NCI-H345 (cell line): ENCODE measurements around the gene NCK2.

Experiments used
- DNase-seq: peaks from one replicate; lab custom pipeline; 2025; lab: John Stamatoyannopoulos, UW

Gene NCK2

DNA sequence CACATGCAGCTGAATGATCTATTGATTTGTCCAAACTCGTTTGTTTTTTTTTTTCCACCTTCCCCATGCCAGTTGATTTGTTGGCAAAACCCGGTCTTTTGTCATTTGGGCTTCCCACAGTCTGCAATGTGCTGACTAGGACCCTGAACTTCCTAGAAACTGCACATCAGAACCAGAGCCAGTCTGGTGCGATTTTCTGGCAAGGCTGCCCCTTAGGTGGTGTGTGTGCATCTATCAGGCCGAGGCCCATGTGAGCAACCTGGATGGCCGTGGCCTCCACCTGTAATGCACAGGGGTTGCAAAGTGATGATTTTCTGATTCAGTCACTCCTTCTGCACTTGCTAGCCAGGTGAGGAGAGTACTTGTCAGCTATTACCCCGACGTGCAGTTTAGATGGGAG, 47.8 kb downstream of the NCK2 start:
- DNase-seq = no peak

DNA sequence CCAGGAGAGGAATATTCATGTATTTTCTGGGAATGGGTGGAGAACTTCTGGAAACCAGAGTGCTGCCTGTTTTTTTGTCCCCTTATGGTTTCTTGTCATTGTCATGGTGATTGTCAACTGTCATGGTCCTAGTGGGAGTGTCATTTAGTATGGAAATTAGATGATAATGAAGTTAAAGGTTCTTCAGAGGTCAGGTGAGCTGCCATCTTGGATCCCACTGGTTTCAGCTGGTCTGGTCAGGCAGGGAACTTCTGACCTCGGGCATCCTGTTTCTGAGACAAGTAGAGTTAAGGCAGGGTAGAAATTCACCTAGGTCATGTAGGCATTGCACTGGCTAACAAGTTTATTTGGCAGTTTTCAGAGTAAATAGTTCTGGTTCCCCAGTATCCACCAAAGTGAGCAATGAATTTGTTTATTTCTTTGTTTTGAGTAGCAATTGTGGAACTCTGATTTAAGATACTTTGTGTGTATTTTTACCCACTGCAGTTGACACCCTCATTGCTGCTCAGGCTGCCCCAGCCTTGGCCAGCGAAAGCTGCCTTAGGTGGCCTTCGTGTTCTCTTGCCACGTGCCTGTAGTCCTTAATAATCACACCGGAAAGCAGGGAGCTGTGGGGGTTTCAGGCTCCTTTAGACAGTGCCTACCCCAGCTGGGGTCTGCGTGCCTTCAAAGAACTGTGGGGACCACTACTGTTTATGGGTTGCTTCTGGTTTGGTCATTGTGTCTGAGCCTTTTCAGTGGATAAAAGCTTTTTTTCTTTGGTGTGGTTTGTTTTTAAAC, 48.7 kb downstream of the NCK2 start:
- DNase-seq = no peak

DNA sequence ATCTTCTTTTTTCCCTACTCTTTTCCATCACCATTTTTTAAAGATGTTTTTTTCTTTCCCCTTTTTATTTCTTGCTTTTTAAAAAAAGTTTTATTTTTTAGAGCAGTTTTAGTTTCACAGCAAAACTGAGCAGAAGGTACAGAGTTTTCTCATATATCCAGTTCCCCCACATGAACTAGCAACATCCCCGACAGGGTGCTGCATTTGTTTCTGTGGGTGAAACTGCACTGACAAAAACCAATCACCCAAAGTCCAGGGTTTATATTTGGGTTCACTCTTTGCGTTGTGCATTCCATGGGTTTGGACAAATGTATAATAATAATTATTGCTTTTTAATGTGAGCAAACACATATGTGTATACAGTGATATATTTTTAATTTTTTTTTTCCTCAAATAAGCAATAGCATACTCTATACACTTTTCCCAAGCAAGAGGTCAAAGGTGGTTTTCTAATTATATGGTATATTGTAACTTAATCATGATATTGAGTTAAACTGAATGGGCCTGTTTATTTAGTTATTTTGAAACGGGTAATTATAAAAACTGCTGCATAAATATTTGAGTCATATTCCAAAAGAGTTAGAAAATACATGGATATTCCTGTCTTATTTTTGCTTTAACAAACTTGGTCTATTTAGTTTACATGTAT, 50.3 kb downstream of the NCK2 start:
- no peak for DNase-seq

DNA sequence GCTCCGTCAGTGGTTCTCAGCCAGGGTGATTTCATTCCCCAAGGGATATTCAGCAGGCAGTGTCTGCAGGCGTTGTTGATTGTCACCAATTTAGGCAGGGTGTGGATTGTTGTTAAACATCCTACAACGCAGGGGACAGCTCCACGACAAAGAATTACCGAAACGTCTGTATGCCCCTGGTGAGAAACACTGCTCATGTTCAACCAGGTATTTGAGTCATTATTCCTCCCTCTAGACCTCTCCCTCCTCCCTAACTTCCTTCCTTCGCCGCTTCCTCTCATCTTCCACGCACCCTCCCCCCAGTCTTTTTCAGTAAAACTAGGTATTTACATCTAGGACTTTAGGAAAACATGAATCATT, 50.8 kb downstream of the NCK2 start:
- DNase-seq = peak; percentile 24

DNA sequence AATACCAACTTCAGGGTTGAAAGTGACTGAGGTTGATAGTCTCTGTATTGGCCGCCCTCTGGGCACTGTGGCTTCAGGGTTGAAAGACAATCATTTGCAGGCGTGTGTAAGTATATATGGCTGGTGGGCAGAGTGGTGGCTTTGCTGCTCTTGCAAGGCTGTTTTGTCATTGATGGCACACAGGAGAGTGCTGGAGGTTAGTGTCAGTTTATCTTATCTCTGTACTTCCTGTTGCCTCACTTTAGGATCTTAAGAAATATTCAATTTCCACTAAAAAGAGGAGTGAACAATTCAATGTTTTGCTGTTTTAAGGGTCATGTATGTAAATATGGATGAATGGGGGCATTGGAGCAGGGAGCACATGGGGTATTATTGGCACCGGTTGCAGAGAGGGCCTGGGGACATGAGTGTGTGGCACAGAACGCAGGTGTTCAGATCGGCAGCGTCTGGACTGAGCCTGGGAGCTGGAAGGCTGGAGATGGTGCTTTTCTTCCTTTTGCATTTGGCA, 51.5 kb downstream of the NCK2 start:
- peak; percentile 50 for DNase-seq

DNA sequence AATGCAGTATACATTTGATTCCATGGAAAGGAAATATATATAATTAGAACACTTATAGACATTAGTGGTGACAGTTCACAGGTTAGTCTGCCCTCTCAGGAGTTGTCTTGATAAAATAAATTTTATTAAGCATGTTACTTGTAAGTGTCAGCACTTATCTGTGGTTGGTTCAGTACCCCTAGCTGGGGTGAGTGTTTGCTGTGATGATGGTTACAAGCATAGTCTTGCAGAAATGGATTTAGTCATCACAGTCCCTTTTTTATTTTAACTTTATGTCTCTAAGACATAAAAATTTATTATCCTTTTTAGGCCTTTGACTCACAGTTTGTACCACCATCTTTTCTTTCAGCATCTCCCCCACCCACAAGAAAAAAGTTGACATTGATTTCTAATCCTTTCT, 52.1 kb downstream of the NCK2 start:
- no peak for DNase-seq

DNA sequence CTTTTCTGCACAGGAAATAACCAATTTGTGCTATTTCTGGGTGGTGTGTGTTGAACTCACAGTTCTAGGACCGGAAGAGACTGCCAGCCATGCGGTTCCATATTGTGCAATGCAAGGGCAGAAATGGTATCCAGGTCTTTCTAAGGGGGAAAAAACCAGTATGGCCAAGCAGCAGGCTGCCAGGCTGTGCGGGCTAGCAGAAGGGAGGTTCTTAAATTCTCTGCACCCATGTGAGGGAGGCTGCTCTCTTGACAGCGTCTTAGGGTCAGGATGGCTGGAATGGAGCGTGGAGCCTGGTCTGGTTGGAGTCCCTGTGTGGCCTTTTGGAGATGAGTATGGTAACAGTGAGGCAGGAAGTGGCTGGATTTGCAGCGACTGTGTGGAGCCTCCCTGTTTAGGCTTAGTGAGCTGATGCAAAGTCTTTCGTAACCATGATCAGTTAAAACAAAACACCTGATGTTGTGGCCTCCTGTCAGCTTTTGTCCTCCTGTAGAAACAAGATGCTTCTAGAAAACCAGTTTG, 52.6 kb downstream of the NCK2 start:
- DNase-seq = no peak

DNA sequence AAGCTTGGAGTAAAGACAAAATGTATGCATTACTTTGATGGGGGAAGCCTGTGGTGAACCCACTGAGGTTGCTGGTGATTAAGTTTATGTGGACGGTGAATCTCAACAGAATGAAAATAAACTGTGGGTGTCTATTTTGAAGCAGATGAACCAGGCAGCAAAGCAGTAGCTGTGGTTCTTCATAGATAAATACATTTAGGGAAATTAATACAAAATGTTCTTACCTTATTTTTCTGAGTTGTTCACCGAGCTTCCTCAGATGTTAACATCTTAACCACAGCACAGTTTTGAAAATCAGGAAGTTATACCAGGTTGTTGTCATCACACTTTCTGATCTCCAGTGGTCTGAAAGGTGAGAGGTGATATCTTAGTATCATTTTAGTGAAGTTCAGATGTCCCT, 53.9 kb downstream of the NCK2 start:
- DNase-seq = no peak

DNA sequence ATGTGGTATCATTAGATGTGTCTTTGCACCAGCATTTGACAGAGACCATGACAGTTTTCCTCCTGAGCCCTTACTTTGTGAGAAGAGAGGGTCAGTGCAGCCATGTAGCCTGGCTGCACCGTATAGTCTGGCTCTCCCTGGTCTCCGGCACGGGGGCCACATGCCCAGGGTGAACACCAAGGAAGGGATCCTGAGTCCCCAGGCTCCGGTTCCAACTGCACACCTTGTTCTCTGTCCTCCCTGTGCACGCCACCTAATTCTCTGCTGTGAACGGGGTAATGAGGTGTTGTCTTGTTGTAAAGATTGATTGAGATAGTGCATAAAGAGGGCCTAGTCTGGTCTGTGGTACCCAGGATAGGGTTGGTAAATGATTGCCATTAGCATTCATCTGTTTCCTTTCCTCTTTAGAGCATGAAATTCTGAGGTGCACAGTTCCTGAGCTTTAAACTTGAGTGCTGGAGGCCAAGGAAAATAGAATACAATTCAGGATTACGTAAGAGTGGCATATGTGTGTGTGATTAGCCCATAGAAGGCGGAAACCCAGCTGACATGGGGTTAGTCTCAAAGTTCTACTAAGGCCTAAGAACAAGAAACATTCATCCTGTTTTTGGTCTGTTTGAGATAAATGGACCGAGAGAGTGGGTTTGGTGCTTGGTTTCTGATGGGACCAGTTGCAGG, 55.5 kb downstream of the NCK2 start:
- DNase-seq = no peak

DNA sequence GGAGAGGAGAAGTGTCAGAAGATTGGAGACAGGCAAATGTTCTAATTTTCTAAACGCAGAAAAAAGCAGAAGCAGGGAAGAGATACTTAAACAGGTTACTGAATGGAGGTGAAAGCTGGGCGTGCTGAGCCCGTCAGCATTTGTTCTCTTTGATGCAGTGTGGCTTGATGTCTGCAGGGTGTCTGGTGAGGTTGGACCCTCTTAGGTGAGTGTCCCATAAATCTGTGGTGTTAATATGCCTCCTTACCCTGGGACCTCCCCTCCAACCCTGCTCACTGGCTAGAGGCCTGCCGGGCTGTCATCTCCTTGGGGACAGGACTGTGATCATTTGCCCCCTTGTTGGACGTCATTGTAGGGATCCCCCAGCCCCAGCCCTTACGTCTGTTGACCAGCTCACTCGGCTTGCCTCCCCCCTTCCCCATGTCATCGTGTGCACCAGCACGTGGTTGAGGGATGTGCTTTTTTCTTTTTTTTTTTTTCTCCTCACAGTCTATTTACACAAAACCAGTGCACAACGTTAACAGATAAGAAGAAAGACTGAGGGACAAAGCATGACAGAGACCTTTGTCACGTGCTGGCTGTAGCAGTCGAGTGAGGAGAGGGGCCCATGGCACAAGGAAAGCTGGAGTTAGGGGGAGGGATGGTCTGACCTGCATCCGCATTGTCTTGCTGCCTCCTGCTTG, 56.4 kb downstream of the NCK2 start:
- no peak for DNase-seq

DNA sequence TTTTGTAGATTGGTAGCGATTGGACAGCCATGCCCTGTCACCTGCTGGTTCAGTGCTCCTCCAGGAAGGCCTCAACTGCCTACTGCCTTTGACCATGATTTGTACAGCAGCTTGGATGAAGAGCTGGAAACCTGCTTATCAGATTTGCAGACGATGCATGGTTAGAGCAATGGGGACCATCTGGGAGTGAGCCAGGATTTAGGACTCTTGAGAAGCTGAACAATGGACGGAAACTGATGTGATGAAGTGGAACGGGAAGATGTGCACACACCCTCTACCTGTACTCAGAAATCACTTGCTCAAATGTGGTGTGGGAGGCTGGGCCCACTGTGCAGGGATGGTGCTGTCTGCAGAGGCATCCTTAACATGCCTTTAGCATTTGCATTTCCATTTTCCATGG, 57.2 kb downstream of the NCK2 start:
- peak; percentile 57 for DNase-seq

DNA sequence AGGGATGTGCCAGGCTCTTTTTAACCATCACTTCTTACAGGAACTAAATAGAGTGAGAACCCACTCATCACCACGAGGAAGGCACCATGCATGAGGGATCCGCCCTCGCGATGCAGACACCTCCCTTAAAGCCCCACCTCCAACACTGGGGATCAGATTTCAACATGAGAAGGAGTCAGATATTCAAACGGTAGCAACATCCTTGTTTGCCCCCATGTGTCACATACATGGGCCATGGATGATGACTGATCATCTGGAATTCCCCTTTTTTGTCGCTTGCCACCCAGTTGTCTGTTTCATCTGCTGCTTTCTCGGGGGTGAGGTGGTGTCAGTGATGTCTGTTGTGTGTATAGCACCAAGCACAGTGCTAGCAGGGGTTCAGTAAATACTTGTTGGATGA, 57.9 kb downstream of the NCK2 start:
- peak; percentile 57 for DNase-seq

DNA sequence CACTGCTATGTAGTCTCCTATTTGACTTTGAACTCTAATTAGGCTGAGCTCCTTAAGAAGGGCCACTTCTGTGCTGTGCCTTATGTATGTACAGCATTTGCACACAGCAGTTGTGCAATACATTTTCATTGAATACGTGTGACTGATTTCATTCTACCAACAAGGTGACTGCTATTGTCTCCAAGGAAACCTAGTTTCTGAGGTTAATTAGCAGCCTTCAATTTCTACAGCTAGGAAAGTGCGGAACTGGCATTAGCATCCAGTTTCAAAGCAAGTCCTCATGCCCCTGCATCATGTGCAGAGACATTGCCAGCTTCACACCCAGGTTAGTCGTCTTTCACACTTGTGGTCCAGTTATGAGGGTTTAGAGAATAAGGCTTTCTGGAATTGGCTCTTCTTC, 58.6 kb downstream of the NCK2 start:
- DNase-seq = no peak

DNA sequence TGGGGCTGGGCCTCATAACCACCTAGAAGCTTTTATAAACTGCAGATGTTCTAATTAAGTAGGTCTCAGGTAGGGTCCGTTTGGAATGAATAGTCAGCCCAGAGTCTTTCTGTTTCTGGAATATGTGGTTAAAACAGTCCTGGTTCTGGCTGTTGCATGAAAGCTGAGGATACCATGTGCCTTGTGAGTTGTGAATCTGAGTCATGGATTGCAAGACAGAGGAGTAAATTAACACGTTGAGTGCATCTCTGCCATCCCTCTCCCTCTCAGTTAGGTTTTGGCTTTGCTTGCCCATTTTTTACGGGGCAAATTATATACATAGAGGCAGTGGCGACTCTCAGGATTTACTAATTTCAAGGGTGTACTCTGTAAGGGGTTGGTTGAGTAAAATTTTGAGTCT, 59.1 kb downstream of the NCK2 start:
- no peak for DNase-seq

DNA sequence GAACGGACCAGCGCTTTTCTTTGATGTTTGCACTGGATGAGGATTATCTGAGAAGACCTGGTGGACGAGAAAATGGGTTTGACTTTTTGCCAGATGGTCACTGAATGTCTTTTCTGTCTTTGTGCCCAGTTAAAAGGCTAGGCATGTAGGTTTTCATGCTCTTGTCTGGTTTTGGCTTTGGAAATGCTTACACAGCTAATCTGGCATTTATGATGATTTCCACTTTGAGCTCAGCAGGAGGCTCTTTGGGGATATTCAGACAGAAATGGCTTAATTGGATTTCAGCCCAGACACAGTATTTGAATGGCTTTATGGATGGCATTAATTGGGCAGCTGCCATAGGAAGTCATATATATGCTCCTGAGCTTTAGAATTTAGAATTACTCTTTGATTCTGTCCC, 59.6 kb downstream of the NCK2 start:
- peak; percentile 97 for DNase-seq

DNA sequence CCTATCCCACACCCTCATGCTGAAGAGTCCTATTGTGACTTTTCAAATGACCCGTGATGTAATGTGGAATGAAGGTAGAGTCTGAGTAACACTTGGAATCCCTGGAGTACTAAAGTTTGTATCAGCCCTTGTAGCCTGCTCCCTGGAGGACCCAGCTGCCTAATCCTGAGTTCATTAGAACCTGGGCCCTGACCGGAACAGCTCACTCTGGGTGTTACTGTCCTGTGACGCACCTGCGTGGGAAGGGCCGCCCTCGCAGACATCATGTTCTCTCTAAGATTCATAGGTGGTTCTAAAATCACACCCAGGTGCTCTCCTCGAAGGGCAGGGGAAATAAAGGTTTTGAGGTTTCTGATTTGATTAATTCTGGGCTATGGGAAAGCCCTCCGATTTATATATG, 62.3 kb downstream of the NCK2 start:
- DNase-seq = no peak

DNA sequence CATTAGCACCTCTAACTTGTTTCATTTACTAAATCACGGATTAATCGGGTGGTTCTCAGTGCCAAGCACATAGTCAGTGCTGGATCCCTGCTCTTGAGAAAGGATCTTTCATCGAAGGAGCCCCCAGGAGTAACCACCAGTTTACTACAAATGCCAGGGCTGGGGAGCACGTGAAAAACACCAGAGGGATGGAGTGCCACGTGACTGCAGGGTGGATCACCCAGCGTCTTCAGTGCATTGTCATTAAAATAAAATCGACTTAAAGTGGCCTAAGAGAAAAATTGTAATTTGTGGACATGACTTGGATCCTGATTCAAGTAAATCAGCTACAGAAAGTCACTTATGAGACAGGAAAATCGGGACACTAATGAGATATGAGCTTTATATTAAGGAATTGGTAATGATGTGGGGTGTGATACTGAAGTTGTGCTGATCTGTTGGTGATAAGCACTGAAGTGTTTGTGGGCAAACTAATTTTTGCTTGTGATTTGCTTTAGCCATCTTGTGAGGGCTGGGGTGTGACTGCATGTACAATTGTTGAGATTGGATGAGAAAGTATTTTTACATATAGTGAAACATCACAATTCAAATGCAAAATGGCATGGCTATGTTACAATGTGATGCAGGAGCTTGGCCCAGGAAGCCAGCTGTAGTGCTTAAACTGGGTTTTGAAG, 63.8 kb downstream of the NCK2 start:
- no peak for DNase-seq

DNA sequence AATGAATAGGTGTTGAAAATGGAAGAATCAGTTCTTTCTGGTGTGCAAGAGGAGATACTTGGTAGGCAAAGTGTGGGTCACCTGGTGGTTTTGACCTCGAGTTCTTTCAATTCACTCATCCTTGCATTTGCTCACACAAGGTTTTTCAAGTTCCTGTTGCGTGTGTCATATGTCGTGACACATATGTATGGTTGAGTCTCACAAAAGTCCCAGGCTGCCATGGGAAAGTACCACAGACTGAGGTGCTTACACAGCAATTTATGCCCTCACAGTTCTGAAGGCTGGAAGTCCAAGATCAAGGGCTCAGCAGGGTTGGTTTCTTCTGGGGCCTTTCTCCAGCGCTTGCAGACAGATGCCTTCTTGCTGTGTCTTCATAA, 64.4 kb downstream of the NCK2 start:
- DNase-seq = no peak

DNA sequence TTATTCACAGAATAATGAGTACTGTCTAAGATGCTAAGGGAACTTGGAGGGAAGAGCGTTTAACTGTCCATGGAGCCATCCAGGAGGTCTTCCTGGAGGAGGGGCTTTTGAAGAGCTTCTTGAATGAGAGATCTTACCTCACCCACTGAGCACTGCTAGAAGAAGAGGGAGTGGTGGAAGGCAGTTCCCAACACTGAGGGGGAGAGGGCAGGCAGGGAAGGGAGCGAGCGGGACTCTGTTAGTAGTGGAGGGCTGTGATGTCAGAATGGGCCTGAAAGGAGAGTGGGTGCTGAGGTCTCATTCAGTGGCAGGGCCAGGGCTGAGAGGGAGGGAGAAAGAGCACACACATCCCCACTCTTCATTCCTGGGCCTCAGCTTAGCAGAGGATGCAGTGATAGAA, 65.0 kb downstream of the NCK2 start:
- DNase-seq = no peak

DNA sequence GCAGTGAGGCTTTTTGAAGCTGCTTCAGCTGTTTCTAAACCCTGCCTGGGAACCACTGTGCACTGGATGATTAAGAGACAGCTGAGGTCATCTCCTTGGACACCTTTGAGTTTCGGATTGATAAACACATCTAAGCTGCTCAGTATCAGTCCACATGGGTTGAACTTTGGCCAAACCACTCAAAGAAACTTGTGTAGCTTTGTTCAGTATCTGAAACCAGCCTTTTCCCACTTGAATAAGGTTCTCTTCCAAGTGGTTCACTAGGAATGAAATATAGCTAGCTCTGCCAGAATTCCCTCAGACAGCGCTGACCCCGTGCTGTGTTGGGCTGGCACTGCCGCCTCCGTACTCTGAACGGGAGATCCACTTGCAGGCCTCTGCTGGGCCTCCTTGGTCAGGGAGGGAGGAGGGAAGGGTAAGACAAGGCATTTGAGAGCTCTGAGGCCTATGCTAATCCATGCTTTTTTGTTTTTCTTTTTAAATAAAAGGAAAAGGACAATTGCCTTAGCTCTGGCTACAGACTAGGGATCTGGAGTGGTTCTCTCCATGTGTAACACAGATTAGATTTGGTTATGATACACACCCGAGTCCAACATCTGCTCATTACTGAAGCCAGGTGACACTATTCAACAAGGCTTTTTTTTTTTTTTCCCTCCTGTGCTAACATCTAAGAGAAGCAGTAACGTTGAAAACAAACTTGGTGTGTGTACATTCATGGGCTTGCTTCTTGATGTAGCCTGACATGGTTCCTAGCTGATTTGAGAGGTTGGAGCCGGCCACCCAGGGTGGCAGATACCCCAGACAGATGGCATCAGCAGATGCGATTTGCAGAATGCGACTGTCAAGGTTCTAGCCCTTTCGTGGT, 67.7 kb downstream of the NCK2 start:
- peak; percentile 71 for DNase-seq

DNA sequence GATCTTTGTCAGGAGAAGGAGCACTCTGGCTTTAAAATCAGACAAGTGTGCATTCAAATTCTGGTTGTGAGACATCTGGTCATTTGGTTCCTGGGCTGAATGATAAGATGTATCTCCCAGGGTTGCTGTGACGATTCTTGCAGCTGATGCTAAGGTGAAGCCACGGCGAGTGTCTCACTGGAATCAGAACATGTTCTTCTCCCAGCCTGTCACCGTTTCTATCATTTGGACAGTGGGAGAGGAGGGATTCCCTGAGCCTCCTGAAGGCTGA, 68.3 kb downstream of the NCK2 start:
- DNase-seq = no peak
